SK-N-SH (cell line): Measurements from ENCODE around the gene SLC46A3. TPM values are rescaled to one million over a fixed set of nuclear protein-coding genes. Genes with fewer than 3 reads are reported as not detected.

ENCODE experiments used
- CTCF ChIA-PET: fragments of 300-600, 350-600 bp; formaldehyde crosslinking; extraction: SDS; loops from one replicate; lab custom pipeline; 2021; lab: Yijun Ruan, JAX
- POLR2A ChIA-PET: fragments of 350-600 bp; sonication (Branson Sonifier 250); formaldehyde crosslinking; extraction: SDS; loops from one replicate; lab custom pipeline; 2020; ENCODE audit warnings: antibody characterized with exemption, inconsistent platforms; lab: Yijun Ruan, JAX
- DNase-seq: peaks from one replicate; pipeline ENCODE4 v3.0.0; 2012
- H2AFZ ChIP-seq: fragments of 200-600 bp; sonication (generic); 2 replicates; pipeline ENCODE4 v1.8.1; 2016; ENCODE audit warnings: antibody characterized with exemption, mild to moderate bottlenecking, low read depth
- H3F3A ChIP-seq: fragments of 200-600 bp; sonication (generic); replicated peaks from 2 replicates; pipeline ENCODE3; 2016; ENCODE audit warnings: antibody characterized with exemption, mild to moderate bottlenecking; ENCODE audit not compliant: insufficient read depth
- H3K27ac ChIP-seq, 2 experiments: fragments of 200-500 bp in 1 of 2; fragments of 200-600 bp in 1 of 2; sonication (Bioruptor generic) in 1 of 2; sonication (generic), shearing (Covaris generic) in 1 of 2; 2 replicates each; pipeline versions ENCODE4 v1.5.1 to v1.6.1; 2014 to 2016; ENCODE audit warnings: low read depth in 2 of 2, inconsistent platforms in 1 of 2, low read length in 1 of 2, mild to moderate bottlenecking in 1 of 2, mixed read lengths in 1 of 2
- H3K27me3 ChIP-seq: fragments of 200-600 bp; sonication (generic), shearing (Covaris generic); 2 replicates; pipeline ENCODE4 v1.6.1; 2016; ENCODE audit warnings: mixed run types; ENCODE audit not compliant: insufficient read depth
- H3K36me3 ChIP-seq, 2 experiments: fragments of 200-500 bp in 1 of 2; fragments of 200-600 bp in 1 of 2; sonication (Bioruptor generic) in 1 of 2; sonication (generic) in 1 of 2; replicated peaks in 1 of 2; 2 replicates each; pipeline versions ENCODE3 to v1.5.1; 2014 to 2016; ENCODE audit warnings: low read length in 1 of 2, mild to moderate bottlenecking in 1 of 2; ENCODE audit not compliant: insufficient read depth in 2 of 2, control insufficient read depth in 1 of 2
- H3K4me1 ChIP-seq, 2 experiments: fragments of 200-500 bp in 1 of 2; fragments of 200-600 bp in 1 of 2; sonication (Bioruptor generic) in 1 of 2; sonication (generic), shearing (Covaris generic) in 1 of 2; 2 replicates each; pipeline versions ENCODE4 v1.5.1 to v1.6.1; 2014 to 2016; ENCODE audit warnings: low read depth in 1 of 2, low read length in 1 of 2, mixed run types in 1 of 2; ENCODE audit not compliant: insufficient read depth in 2 of 2, control insufficient read depth in 1 of 2
- H3K4me2 ChIP-seq: fragments of 200-600 bp; sonication (generic), shearing (Covaris generic); 2 replicates; pipeline ENCODE4 v1.6.1; 2017; ENCODE audit warnings: mixed run types
- H3K4me3 ChIP-seq, 2 experiments: fragments of 200-500 bp in 1 of 2; fragments of 200-600 bp in 1 of 2; sonication (Bioruptor generic) in 1 of 2; sonication (generic), shearing (Covaris generic) in 1 of 2; 2 replicates each; pipeline versions ENCODE4 v1.5.1 to v1.8.1; 2014 to 2016; ENCODE audit warnings: low read depth in 2 of 2, inconsistent platforms in 1 of 2, low read length in 1 of 2, mild to moderate bottlenecking in 1 of 2, mixed read lengths in 1 of 2, moderate library complexity in 1 of 2
- H3K79me2 ChIP-seq: fragments of 200-600 bp; sonication (generic); 2 replicates; pipeline ENCODE4 v1.8.1; 2017; ENCODE audit warnings: mild to moderate bottlenecking; ENCODE audit not compliant: insufficient read depth
- H3K9ac ChIP-seq: fragments of 200-600 bp; sonication (generic); 2 replicates; pipeline ENCODE4 v1.6.1; 2017; ENCODE audit warnings: mixed run types
- H3K9me2 ChIP-seq: fragments of 200-600 bp; sonication (generic); 2 replicates; pipeline ENCODE4 v1.6.1; 2017; ENCODE audit warnings: mixed run types
- H3K9me3 ChIP-seq: fragments of 200-600 bp; sonication (generic); 2 replicates; pipeline ENCODE4 v1.6.1; 2017; ENCODE audit warnings: mixed run types, mild to moderate bottlenecking, moderate library complexity
- H4K20me1 ChIP-seq: fragments of 200-600 bp; sonication (generic); 2 replicates; pipeline ENCODE4 v1.6.1; 2017; ENCODE audit warnings: mild to moderate bottlenecking, mixed run types; ENCODE audit not compliant: insufficient read depth
- CHD2 ChIP-seq: fragments of 150-350 bp; IDR thresholded peaks from 2 replicates; pipeline ENCODE4 v1.6.1; 2018; ENCODE audit warnings: low read length; ENCODE audit not compliant: partially characterized antibody
- EP300 ChIP-seq, 2 experiments: IDR thresholded peaks; 2 replicates each; pipeline versions ENCODE4 v1.4.0 to v1.6.1; 2012; ENCODE audit warnings: borderline replicate concordance in 1 of 2, low read depth in 1 of 2, low read length in 1 of 2
- FOSL2 ChIP-seq: IDR thresholded peaks from 2 replicates; pipeline ENCODE4 v1.4.0; 2012; ENCODE audit warnings: low read depth, mild to moderate bottlenecking, moderate library complexity, borderline replicate concordance
- FOXJ3 ChIP-seq: sonication (generic); formaldehyde crosslinking; IDR thresholded peaks from 2 replicates; pipeline ENCODE4 v1.5.1; 2020; ENCODE audit warnings: mild to moderate bottlenecking, missing genetic modification reagents
- GATA2 ChIP-seq: sonication (generic); formaldehyde crosslinking; IDR thresholded peaks from 2 replicates; pipeline ENCODE4 v1.5.0; 2020; ENCODE audit warnings: mild to moderate bottlenecking, missing genetic modification reagents
- JUND ChIP-seq: IDR thresholded peaks from 2 replicates; pipeline ENCODE4 v1.4.0; 2012
- RCOR1 ChIP-seq: fragments of 150-350 bp; IDR thresholded peaks from 2 replicates; pipeline ENCODE4 v1.6.1; 2017; ENCODE audit warnings: antibody characterized with exemption, low read length
- SIN3A ChIP-seq: IDR thresholded peaks from 2 replicates; pipeline ENCODE4 v1.6.1; 2012; ENCODE audit warnings: low read depth, mild to moderate bottlenecking, low read length, moderate library complexity, borderline replicate concordance
- SMC3 ChIP-seq: IDR thresholded peaks from 2 replicates; pipeline ENCODE4 v1.6.1; 2012; ENCODE audit warnings: low read depth, low read length, improper control_type of control experiment
- TAF1 ChIP-seq: IDR thresholded peaks from 2 replicates; pipeline ENCODE4 v1.6.1; 2012; ENCODE audit warnings: low read depth, mild to moderate bottlenecking, low read length, moderate library complexity, borderline replicate concordance
- WGBS: methylation state at CpG from one replicate; pipeline ENCODE4 v1.1.6; 2017; ENCODE audit warnings: low lambda C conversion rate; 5-methylcytosine and 5-hydroxymethylcytosine counted together
- polyA plus RNA-seq, 3 experiments: library from polyadenylated mRNA; depleted of rRNA; stranded (reverse); fragments of >200 nt; gene quantifications; 2 replicates each; pipeline ENCODE4 v1.2.3, GENCODE V29; 2012
- TF ChIP-seq, protein P1 (sequence below): fragments of 150-350 bp; IDR thresholded peaks from 2 replicates; pipeline ENCODE4 v1.6.1; 2016; ENCODE audit warnings: mild to moderate bottlenecking, low read depth, low read length
- TF ChIP-seq, protein P2 (sequence below): IDR thresholded peaks from 2 replicates; pipeline ENCODE4 v1.4.0; 2012; ENCODE audit warnings: low read depth, borderline replicate concordance
- TF ChIP-seq, protein P3 (sequence below): IDR thresholded peaks from 2 replicates; pipeline ENCODE4 v1.4.0; 2012; ENCODE audit warnings: low read depth, borderline replicate concordance
- TF ChIP-seq, protein P4 (sequence below): fragments of 200-600 bp; sonication (generic); IDR thresholded peaks from 2 replicates; pipeline ENCODE4 v1.6.1; 2017; ENCODE audit warnings: antibody characterized with exemption, mild to moderate bottlenecking, moderate library complexity

SLC46A3 gene
- polyA plus RNA-seq, 1 of the 3 experiments (the other 2 are of a cell fraction): 2.0 TPM

DNA sequence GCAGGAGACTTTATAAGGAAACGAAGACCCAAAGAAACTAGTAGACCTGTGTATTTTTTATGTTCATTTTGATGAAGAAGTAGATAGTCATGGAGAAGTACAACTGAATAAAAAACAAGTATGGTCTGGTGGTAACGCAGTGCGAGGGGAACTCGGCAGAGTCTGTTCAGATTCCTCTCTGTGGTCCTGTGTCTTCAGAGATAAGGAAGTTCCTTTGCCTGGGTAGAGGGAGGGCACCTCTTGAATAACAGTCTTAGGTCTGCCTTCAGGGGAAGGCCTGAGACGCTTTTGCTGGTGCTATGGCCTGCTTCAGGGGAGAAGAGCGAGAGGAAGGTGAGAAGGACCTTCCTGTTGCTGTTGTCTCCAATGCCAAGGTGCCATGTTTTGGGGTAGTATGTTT, 25.9 kb upstream of the SLC46A3 start:
- no peak for TF ChIP-seq RCOR1
- no peak for TF ChIP-seq CHD2
- TF ChIP-seq SIN3A: no peak
- no peak for TF ChIP-seq TAF1
- no peak for TF ChIP-seq EP300 (IDR thresholded peaks at IDR 0.05; ENCODE audit: borderline replicate concordance in 1 of 2, low read depth in 1 of 2, low read length in 1 of 2)
- no peak for TF ChIP-seq JUND
- TF ChIP-seq SMC3: no peak
- TF ChIP-seq, protein P1, sequence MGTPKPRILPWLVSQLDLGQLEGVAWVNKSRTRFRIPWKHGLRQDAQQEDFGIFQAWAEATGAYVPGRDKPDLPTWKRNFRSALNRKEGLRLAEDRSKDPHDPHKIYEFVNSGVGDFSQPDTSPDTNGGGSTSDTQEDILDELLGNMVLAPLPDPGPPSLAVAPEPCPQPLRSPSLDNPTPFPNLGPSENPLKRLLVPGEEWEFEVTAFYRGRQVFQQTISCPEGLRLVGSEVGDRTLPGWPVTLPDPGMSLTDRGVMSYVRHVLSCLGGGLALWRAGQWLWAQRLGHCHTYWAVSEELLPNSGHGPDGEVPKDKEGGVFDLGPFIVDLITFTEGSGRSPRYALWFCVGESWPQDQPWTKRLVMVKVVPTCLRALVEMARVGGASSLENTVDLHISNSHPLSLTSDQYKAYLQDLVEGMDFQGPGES: no peak
- TF ChIP-seq, protein P2, sequence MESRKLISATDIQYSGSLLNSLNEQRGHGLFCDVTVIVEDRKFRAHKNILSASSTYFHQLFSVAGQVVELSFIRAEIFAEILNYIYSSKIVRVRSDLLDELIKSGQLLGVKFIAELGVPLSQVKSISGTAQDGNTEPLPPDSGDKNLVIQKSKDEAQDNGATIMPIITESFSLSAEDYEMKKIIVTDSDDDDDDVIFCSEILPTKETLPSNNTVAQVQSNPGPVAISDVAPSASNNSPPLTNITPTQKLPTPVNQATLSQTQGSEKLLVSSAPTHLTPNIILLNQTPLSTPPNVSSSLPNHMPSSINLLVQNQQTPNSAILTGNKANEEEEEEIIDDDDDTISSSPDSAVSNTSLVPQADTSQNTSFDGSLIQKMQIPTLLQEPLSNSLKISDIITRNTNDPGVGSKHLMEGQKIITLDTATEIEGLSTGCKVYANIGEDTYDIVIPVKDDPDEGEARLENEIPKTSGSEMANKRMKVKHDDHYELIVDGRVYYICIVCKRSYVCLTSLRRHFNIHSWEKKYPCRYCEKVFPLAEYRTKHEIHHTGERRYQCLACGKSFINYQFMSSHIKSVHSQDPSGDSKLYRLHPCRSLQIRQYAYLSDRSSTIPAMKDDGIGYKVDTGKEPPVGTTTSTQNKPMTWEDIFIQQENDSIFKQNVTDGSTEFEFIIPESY: no peak
- CTCF ChIA-PET: interaction anchor here (1.0 to 1.1 kb wide), 2 partner anchors 10 to 51 kb away, joined by 3 read pairs; no protein-coding TSS in a partner anchor

DNA sequence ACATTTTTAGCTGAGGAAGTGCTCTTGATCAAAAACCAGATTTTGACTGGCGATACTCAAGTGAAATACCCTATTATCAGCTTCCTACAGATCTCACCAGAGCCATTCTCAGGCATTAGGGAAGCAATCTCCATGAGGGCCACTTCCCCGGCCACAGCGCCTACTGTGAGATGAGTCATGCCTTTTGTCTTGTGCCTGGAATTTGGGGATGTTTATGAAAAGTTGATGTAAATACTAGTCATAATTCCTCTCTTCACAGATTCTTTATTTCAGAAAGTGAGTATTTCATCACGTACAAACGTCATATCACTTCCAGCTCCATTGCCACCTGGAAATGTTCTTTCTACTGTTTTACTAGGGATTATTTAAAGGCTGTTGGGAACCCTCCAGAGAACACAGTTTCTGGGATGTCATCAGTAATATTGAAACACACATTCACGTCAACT, 25.3 kb upstream of the SLC46A3 start:
- no peak overlapping the region for H3K9ac ChIP-seq
- ChIA-PET POLR2A (no interaction called here), CTCF (no interaction called here)
- H3K36me3 ChIP-seq: no peaks in the 10 kb centered on the region
- H3K9me3 ChIP-seq: no peaks in the 10 kb centered on the region
- peak overlapping the region; percentile 9; the same call in 1 of the 2 replicates for H2AFZ ChIP-seq
- no peak overlapping the region for H3K4me3 ChIP-seq
- H3K79me2 ChIP-seq: no peaks in the 10 kb centered on the region
- no peak overlapping the region for H3K27ac ChIP-seq
- no peaks in the 10 kb centered on the region for H4K20me1 ChIP-seq
- 35% methylated on average over 6 of the region's 6 CpGs for WGBS
- no peak for DNase-seq
- no peaks in the 10 kb centered on the region for H3K4me1 ChIP-seq
- H3K27me3 ChIP-seq: no peaks in the 10 kb centered on the region; the same call in 1 of the 2 replicates
- H3F3A ChIP-seq: no peaks in the 10 kb centered on the region
- TF ChIP-seq GATA2 (CRISPR knock-in tag) (no peak), FOXJ3 (CRISPR knock-in tag) (no peak), JUND (no peak), TAF1 (no peak), FOSL2 (peak; percentile 25; the same call in 1 of the 2 replicates)
- TF ChIP-seq, protein P3, sequence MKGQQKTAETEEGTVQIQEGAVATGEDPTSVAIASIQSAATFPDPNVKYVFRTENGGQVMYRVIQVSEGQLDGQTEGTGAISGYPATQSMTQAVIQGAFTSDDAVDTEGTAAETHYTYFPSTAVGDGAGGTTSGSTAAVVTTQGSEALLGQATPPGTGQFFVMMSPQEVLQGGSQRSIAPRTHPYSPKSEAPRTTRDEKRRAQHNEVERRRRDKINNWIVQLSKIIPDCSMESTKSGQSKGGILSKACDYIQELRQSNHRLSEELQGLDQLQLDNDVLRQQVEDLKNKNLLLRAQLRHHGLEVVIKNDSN: no peak
- TF ChIP-seq, protein P2: no peak
- TF ChIP-seq, protein P4, sequence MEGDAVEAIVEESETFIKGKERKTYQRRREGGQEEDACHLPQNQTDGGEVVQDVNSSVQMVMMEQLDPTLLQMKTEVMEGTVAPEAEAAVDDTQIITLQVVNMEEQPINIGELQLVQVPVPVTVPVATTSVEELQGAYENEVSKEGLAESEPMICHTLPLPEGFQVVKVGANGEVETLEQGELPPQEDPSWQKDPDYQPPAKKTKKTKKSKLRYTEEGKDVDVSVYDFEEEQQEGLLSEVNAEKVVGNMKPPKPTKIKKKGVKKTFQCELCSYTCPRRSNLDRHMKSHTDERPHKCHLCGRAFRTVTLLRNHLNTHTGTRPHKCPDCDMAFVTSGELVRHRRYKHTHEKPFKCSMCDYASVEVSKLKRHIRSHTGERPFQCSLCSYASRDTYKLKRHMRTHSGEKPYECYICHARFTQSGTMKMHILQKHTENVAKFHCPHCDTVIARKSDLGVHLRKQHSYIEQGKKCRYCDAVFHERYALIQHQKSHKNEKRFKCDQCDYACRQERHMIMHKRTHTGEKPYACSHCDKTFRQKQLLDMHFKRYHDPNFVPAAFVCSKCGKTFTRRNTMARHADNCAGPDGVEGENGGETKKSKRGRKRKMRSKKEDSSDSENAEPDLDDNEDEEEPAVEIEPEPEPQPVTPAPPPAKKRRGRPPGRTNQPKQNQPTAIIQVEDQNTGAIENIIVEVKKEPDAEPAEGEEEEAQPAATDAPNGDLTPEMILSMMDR: no peak
- no peak overlapping the region for H3K4me2 ChIP-seq
- no peaks in the 10 kb centered on the region for H3K9me2 ChIP-seq

More for the DNA sequence above, 25.9 kb upstream of the SLC46A3 start:
- Histone ChIP-seq H3K79me2 (no peaks in the 10 kb centered on the region), H3K9me3 (no peaks in the 10 kb centered on the region), H3K27ac (no peak overlapping the region), H3K9ac (no peak overlapping the region), H4K20me1 (no peaks in the 10 kb centered on the region), H3F3A (no peaks in the 10 kb centered on the region), H3K9me2 (no peaks in the 10 kb centered on the region), H3K27me3 (no peaks in the 10 kb centered on the region; the same call in 1 of the 2 replicates), H3K4me1 (no peaks in the 10 kb centered on the region), H3K36me3 (no peaks in the 10 kb centered on the region), H3K4me2 (no peak overlapping the region), H2AFZ (0 out of 2 replicates have a peak overlapping the region, but pooled peaks have one; percentile 9), H3K4me3 (no peak overlapping the region)
- POLR2A ChIA-PET: no interaction called here
- 37% methylated on average over 6 of the region's 6 CpGs for WGBS
- DNase-seq: no peak
